Transverse colon (tissue), 4 donors: ENCODE measurements around the gene MAP4K2.

Experiments used
- EP300 ChIP-seq: sonication (generic); formaldehyde crosslinking; IDR thresholded peaks from one replicate; pipeline ENCODE4 v1.6.1; 2017; ENCODE audit warnings: antibody characterized with exemption, low read depth
- POLR2AphosphoS5 ChIP-seq, 3 donors: sonication (generic); formaldehyde crosslinking; IDR thresholded peaks; one replicate each; pipeline ENCODE4 v1.6.1; 2016; ENCODE audit warnings: antibody characterized with exemption in 3 of 3
- TF ChIP-seq, protein P1 (sequence below), 5 experiments: fragments of 200-600 bp in 3 of 5; fragments of 450-650 bp in 2 of 5; sonication (generic) in 3 of 5; IDR thresholded peaks; 1 replicate in 2 of 5; 2 replicates in 3 of 5; pipeline ENCODE4 v1.5.1; 2016 to 2017; ENCODE audit warnings: antibody characterized with exemption in 5 of 5, inconsistent platforms in 3 of 5, mild to moderate bottlenecking in 2 of 5, moderate library complexity in 1 of 5

DNA sequence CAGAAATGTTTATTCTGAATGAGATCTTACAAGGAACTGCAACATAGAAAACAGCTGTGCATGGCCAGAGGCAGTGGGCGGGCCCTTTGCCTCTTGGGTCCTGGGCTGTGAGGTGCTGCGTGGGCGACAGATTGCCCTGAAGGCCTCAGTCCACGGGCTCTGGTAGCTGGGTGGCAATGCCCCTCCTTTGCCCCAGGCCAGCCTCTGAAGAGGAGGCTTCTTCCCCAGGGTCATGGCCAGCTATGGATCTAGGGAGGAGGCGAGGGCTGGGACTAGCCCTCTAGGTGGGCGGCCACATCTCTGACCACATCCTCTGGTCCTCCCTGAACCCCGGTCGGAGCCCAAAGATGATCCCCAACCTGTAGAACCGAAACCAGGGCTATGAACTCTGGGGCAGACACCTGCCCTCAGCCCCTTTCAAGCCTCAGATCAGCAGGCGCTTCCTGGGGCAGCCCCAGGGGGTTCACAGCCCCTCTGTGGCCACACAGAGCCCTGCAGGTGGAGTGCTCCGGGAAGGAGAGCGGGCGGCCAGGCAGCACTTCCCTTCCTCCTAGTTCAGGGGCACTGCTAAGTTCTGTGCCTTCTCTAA is 48.1 kb upstream of the MAP4K2 start:
- TF ChIP-seq, protein P1, sequence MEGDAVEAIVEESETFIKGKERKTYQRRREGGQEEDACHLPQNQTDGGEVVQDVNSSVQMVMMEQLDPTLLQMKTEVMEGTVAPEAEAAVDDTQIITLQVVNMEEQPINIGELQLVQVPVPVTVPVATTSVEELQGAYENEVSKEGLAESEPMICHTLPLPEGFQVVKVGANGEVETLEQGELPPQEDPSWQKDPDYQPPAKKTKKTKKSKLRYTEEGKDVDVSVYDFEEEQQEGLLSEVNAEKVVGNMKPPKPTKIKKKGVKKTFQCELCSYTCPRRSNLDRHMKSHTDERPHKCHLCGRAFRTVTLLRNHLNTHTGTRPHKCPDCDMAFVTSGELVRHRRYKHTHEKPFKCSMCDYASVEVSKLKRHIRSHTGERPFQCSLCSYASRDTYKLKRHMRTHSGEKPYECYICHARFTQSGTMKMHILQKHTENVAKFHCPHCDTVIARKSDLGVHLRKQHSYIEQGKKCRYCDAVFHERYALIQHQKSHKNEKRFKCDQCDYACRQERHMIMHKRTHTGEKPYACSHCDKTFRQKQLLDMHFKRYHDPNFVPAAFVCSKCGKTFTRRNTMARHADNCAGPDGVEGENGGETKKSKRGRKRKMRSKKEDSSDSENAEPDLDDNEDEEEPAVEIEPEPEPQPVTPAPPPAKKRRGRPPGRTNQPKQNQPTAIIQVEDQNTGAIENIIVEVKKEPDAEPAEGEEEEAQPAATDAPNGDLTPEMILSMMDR (IDR thresholded peaks at IDR 0.05): no peak
- TF ChIP-seq POLR2AphosphoS5 (IDR thresholded peaks at IDR 0.05) (no peak), EP300 (no peak)
